Measurements from ENCODE around the gene NDUFV1.
A peak's percentile ranks its signal among the peaks of the same experiment; 100 is the strongest.
"Not testable (repeated sequence)": the region's sequence is repeated elsewhere in the genome, so short reads cannot be mapped to it uniquely, and the experiment has no call there.

Gene NDUFV1

DNA sequence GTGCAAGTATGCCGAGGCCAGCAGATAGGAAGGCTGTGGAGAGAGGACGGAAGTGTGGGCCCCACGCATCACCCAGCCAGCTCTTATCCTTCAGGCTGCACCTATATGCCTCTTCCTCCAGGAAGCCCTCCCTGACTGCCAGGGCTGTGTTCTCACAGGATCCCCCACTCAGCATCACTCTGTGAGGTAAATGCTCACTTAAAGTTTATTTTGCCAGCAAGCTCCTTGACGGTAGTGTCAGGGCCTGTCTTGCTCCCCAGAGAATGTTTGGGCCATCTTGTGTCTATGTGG, 28.4 kb downstream of the NDUFV1 start:
- TF ChIP-seq, protein P1, sequence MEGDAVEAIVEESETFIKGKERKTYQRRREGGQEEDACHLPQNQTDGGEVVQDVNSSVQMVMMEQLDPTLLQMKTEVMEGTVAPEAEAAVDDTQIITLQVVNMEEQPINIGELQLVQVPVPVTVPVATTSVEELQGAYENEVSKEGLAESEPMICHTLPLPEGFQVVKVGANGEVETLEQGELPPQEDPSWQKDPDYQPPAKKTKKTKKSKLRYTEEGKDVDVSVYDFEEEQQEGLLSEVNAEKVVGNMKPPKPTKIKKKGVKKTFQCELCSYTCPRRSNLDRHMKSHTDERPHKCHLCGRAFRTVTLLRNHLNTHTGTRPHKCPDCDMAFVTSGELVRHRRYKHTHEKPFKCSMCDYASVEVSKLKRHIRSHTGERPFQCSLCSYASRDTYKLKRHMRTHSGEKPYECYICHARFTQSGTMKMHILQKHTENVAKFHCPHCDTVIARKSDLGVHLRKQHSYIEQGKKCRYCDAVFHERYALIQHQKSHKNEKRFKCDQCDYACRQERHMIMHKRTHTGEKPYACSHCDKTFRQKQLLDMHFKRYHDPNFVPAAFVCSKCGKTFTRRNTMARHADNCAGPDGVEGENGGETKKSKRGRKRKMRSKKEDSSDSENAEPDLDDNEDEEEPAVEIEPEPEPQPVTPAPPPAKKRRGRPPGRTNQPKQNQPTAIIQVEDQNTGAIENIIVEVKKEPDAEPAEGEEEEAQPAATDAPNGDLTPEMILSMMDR (IDR thresholded peaks at IDR 0.05; ENCODE audit: insufficient read depth, low read depth, low read length, missing control alignments): no peak
- no peak overlapping the region for H3K4me3 ChIP-seq (ENCODE audit: low read length)
- DNase-seq (ENCODE audit: low read depth): no peak

DNA sequence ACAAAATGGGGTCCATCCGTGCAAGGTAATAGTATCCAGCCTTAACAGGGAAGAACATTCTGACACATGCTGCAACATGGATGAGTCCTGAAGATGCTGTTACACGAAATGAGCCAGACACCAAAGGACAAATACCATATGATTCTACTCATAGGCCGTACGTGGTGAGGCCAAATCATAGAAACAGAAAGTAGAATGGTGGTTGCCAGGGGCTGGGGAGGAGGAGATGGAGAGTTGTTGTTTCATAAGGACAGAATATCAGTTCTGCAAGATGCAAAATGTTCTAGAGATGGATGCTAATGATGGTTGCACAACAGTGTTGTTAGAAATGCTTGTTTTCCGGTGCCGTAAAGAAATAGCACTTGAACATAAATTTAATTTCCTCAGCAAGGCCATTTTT, 30.2 kb downstream of the NDUFV1 start:
- H3K4me3 ChIP-seq (ENCODE audit: low read length): no peak overlapping the region
- TF ChIP-seq, protein P1 (IDR thresholded peaks at IDR 0.05; ENCODE audit: insufficient read depth, low read depth, low read length, missing control alignments): no peak
- peak; percentile 17 for DNase-seq (ENCODE audit: low read depth)

DNA sequence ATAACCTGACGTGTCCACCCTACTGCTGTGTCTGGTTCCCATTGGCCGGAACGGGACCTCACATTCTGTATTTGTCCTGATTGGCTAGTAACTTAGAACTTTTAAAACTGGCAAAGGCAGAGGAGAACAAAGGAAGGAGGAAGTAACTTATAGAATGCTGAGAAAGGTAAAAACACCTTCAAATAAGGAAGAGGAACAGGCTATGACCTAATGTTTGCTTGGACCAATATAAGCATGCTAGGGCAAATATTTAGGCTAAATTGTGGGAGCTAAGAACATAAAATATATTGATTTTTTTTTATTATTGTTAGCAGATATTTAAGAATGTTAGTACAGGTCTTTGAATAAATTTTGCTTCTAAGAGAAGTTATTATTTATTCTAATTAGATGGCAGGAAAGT, 30.7 kb downstream of the NDUFV1 start:
- DNase-seq (ENCODE audit: low read depth): not testable (repeated sequence)

DNA sequence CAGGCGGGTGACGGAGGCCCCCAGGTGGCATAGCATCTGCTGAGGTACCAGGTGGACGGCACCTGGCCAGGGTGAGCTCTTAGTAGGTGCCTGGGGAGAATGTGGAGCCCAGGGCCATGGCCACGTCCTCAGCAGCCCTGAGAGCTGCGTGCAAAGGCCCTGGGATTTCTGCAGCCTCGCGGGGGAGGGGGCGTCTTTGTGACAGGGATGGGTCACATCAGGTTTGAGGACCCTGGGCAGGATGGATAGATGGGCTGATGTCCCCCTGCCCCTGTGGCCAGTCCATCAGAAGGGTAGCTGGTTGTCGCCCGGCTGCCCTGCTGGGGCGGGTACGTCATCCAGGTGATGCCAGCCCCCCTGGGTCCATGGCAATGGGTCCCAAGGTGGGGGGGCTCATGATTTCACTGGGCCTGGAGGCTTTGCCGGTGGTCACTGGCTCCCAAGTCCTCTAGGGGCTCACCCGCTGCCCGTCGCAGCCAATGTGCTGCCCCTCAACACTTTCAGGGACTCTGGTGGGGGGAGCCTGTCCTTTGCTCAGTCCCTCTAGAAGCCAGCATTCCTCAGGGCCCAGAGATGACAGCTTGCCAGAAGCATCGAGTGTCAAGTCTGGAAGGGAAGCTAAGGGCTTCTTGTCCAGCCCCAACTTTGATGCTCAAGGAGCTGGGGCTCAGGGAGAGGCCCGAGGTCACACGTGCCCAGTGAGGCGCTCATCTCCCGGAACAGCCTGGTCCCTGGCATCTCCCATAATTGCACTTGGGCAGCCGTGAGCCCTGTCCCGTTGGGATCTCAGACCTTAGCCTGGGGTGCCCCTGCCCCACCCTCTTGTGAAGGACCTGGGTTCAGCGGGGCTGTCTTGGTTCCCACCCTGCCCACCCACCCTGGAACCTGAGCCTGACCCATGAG, 32.0 kb downstream of the NDUFV1 start:
- TF ChIP-seq, protein P1 (IDR thresholded peaks at IDR 0.05; ENCODE audit: insufficient read depth, low read depth, low read length, missing control alignments): no peak
- no peak for DNase-seq (ENCODE audit: low read depth)
- H3K4me3 ChIP-seq (ENCODE audit: low read length): no peak overlapping the region

More for the DNA sequence above, 30.7 kb downstream of the NDUFV1 start:
- not testable (repeated sequence) for H3K4me3 ChIP-seq (ENCODE audit: low read length)

DNA sequence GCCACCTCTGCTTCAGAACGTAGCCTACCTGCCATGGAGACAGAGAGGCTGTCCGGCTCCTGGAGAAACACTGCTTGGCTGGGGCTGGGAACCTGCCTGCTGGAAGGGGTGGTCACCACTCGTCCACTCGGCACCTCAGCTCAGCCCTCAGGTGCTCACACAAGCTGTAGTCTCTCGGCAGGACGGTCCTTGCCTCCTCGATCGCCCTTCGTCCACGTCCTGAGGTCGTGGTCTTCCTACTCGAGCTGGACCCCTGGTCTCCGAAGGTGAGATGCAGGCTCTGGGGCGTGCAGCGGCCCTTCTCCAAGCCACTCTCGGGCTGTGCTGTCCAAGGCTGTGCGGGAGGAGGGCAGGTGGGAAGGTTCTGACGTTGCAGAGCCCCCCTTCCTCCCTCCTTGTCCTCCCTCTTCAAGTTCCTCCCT, 32.7 kb downstream of the NDUFV1 start, which contains the start of gene TBX10:
TSS of gene TBX10 (minus strand) at position 326 of the 422 bp plus-strand sequence. CDS start at position 35, 291 bp downstream.
- no peak within 1 kb of the TSS for H3K4me3 ChIP-seq (ENCODE audit: low read length)
- TF ChIP-seq, protein P1 (IDR thresholded peaks at IDR 0.05; ENCODE audit: insufficient read depth, low read depth, low read length, missing control alignments): no peak
- no peak for DNase-seq (ENCODE audit: low read depth)

DNA sequence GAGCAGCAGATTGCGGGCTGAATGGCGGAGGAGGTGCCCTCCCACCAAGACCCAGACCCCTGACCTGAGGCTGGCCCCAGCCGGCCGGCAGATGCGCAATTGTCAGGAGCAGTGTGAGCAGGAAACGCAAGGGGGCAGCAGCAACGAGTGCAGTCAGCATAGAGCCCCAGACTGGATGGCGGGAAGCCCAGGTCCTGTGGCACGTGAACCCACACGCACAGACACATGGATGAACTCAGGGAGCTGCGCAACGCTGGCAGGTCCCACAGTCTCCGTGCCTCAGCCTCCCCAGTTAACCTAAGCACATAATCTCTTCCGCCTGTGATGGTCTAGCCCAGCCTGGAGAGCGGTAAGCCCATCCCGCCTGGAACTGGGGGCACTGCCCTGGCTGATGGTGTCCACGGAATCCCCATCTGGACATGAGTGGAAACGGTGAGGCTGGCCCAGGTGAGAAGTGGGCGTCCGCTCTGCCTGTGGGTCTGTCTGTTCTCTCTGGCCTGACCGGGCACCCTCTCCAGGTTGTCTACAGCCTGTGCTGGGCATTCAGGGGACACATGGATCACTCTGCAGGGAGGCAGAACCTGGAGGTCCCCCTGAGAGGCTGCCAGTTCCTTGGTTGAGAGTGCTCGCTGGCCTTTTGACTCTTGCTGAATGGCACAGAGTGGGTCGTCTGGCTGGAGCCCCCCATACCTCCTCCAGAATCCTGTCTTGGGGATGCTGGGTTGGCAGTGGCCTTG, 33.5 kb downstream of the NDUFV1 start:
- H3K4me3 ChIP-seq (ENCODE audit: low read length): no peak overlapping the region
- DNase-seq (ENCODE audit: low read depth): peak; percentile 51
- TF ChIP-seq, protein P1 (IDR thresholded peaks at IDR 0.05; ENCODE audit: insufficient read depth, low read depth, low read length, missing control alignments): peak; percentile 71

DNA sequence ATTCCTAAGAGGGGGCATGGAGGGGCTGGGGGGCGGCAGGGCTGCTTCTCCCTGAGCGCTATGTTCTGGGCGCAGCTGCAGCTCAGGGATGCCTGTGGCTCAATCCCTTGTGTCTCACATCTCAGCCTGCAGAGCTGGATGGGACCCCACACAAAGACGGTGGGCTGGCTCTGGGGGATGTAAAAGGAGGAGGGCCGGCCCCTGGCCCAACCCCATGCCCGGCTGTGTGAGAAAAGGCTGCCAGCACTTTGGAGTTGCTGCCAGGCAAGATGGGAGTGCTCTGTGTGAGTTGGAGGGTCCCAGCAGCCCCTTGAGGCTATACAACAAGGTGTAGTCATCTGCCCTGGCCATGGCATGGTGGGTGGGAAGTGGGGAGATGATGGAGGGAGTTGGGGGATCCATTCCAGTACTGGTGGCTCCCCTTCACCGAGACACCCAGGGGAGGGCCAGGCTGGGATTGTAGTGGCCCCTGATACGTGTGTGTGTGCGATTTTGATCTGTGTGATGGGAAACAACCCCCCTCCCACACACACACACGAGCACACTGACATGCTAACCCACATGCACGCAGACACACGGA, 34.1 kb downstream of the NDUFV1 start:
- H3K4me3 ChIP-seq (ENCODE audit: low read length): no peak overlapping the region
- DNase-seq (ENCODE audit: low read depth): no peak
- TF ChIP-seq, protein P1 (IDR thresholded peaks at IDR 0.05; ENCODE audit: insufficient read depth, low read depth, low read length, missing control alignments): no peak

Data from epithelial cell of esophagus (primary cell).